GM18519 (cell line): Measurements from ENCODE around the gene ADH4.
"Not testable (repeated sequence)": the region's sequence is repeated elsewhere in the genome, so short reads cannot be mapped to it uniquely, and the experiment has no call there.

Source experiments
- ATAC-seq: cut with Tn5 transposase; IDR thresholded peaks from one replicate; pipeline ENCODE4 v1.9.1; 2021; ENCODE audit warnings: mild to moderate bottlenecking, moderate library complexity; ENCODE audit not compliant: unreplicated experiment, low FRiP score

ADH4 gene

GRCh38 chr4:99084595-99084994 lies 59.5 kb downstream of the ADH4 start:
- ATAC-seq: no peak

GRCh38 chr4:99082192-99082591 lies 61.9 kb downstream of the ADH4 start:
- ATAC-seq: no peak

GRCh38 chr4:99080869-99081268 lies 63.2 kb downstream of the ADH4 start:
- not testable (repeated sequence) for ATAC-seq

GRCh38 chr4:99079625-99080295 lies 64.3 kb downstream of the ADH4 start:
- no peak for ATAC-seq

GRCh38 chr4:99078931-99079624 lies 65.0 kb downstream of the ADH4 start:
- ATAC-seq: no peak

- no peak for ATAC-seq
Measured at GRCh38 chr4:99078336-99078735, 65.8 kb downstream of the ADH4 start.

GRCh38 chr4:99077177-99077576 lies 66.9 kb downstream of the ADH4 start:
- no peak for ATAC-seq

GRCh38 chr4:99076292-99076976 lies 67.7 kb downstream of the ADH4 start:
- ATAC-seq: no peak

- no peak for ATAC-seq
Measured at GRCh38 chr4:99074816-99075215, 69.3 kb downstream of the ADH4 start.
